Stimulated activated CD8-positive, alpha-beta memory T cell treated with anti-CD3 and anti-CD28 coated beads, Interleukin-15, amount 100 ng/mL, for 1 hour (primary cell): Measurements from ENCODE around the gene DCAF8L2.
"Not testable (repeated sequence)": the region's sequence is repeated elsewhere in the genome, so short reads cannot be mapped to it uniquely, and the experiment has no call there.

Experiments used
- DNase-seq: peaks from one replicate; pipeline ENCODE4 v3.0.0-alpha.2; 2020; ENCODE audit warnings: low read depth

DCAF8L2 gene

DNA sequence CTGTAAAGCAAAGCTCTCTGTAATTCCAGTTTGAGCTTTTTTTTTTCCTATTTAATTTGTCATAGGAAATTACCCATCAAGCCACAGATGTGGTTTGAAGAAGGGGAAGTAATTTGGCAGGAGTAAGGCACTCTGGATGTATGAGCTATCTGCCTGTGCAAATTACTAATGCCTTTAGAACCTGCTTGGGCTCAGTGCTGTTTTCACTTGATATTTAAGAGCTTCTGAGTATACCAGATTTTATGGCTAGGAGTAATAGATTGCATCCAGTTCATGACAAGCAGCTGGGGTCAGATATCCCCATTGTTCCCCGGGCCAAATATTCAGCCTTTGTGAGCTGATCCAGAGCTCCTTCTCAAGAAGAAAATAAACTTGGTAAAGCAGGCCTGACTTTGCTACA is 89.1 kb downstream of the DCAF8L2 start:
- DNase-seq: no peak

DNA sequence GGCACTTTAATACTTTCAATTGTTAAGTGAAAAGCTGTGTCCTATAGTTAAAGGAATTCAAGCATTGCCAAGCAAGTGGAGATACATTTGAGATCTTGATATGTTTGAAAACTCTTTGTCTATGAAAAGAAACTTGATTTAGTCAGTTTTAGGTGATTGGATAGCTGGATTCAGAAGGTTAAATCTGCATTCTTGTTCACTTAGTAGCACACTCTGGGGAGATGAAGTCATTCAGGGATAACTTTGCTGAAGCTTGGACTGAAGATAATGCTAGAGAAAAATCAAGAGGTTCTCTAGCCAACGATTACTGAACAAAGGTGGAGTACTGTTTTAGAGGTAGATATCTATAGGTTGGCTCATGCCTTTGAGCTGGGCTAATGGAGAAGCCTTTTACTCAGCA is 90.6 kb downstream of the DCAF8L2 start:
- DNase-seq: no peak

GRCh38 chrX:27683566-27684208 is 93.5 kb downstream of the DCAF8L2 start:
- DNase-seq: not testable (repeated sequence)

DNA sequence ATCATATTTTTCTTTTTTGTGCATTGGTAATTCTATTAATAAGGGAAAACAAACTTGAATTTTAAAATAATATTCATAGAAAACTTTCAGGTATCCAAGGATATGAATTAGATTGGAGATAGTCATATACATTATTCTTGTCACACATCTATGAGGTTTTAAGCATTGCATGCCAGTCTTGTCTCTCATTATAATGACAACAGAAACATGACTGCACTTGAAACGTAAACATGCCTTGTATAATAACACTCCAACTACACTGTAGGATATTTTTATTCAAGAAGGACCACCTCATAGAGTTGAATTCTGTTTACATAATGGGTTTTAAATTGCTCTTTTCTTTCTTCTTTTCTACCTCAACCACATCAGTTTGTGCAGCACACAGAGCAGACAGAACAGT is 104.5 kb downstream of the DCAF8L2 start:
- DNase-seq: no peak

DNA sequence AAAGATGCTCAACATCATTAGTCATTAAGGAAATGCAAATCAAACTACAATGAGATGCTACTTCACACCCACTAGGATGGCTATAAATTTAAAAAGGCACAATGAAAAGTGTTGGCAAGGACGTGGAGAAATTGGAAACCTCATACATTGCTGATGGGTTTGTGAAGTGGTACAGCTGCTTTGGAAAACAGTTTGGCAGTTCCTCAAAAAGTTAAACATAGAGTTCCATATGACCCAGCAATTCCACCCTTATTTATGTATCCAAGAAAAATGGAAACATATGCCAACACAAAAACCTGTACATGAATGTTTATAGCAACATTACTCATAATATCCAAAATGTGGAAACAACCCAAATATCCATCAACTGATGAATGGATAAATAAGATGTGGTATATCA is 116.4 kb downstream of the DCAF8L2 start:
- no peak for DNase-seq

- no peak for DNase-seq
Measured at GRCh38 chrX:27715610-27716009, 125.5 kb downstream of the DCAF8L2 start.

- no peak for DNase-seq
Measured at GRCh38 chrX:27728291-27728690, 138.1 kb downstream of the DCAF8L2 start.

DNA sequence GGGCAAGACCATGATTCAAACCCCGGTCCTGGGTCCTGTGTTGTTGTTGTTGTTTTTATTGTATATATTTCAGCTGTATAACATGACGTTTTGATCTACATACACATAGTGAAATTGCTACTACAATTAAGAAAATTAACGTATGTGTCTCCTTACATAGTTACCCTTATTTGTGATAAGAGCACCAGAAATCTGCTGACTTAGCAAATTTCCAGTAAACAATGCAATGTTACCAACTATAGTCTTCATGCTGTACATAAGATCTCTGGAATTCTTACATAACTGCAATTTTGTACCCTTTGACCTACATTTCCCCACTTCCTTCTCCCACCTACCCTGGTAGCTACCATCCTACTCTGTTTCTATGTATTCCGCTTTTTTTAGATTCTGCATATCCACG is 141.8 kb downstream of the DCAF8L2 start:
- DNase-seq: no peak

DNA sequence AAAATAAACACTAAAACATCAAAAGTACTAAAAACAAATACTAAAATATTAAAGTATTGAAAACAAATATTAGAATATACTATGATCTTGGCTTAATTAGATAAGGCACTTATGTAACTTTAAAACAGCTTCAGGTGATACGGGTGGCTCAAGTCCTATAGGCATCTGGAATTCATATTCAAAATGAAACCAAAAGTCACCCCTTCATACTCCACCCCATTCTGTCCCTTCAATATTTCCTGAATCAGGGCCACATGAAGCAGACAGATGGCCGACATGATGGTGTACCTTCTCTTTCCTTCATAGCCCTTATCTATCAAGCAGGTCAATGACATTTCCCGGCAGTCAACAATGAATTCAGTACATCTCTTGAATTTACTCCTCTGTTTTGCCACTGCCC is 145.8 kb downstream of the DCAF8L2 start:
- DNase-seq: no peak

- no peak for DNase-seq
Measured at GRCh38 chrX:27740933-27741332, 150.8 kb downstream of the DCAF8L2 start.

DNA sequence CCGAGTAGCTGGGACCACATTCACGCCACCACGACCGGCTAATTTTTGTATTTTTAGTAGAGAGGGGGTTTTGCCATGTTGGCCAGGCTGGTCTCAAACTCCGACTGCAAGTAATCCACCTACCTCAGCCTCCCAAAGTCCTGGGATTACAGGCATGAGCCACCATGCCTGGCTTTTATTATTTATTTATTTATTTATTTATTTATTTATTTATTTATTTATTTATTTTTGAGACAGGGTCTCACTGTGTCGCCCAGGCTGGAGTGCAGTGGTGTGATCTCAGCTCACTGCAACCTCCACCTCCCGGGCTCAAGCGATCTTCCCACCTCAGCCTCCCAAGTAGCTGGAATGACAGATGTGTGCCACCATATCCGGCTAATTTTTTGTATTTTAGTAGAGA is 153.4 kb downstream of the DCAF8L2 start:
- DNase-seq: not testable (repeated sequence)

- no peak for DNase-seq
Measured at GRCh38 chrX:27746516-27746915, 156.4 kb downstream of the DCAF8L2 start.

GRCh38 chrX:27750298-27750697 is 160.2 kb downstream of the DCAF8L2 start:
- DNase-seq: not testable (repeated sequence)

GRCh38 chrX:27751976-27752375 is 161.8 kb downstream of the DCAF8L2 start:
- DNase-seq: no peak

- DNase-seq: no peak
Measured at GRCh38 chrX:27765718-27766117, 175.6 kb downstream of the DCAF8L2 start.

DNA sequence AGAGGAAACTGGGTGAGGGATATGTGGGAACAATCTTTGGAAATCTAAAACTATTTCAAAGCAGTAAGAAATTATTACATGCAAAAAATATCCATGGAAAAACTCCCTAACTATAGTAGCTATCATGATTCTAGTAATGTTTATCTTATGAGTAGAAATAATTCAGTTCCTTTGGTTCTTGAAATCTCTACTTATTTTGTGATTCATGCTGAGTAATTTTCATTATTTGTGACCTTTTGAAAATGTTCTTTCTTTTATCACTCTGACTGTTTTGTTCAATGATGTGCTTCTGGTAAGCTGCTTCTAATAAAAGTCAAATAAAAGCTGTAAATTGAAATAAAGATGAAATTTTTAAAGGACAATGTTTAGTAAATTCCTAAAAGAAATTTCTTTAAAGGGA is 177.2 kb downstream of the DCAF8L2 start:
- no peak for DNase-seq

- DNase-seq: no peak
Measured at GRCh38 chrX:27775984-27776383, 185.8 kb downstream of the DCAF8L2 start.

- DNase-seq: no peak
Measured at GRCh38 chrX:27796640-27797257, 206.6 kb downstream of the DCAF8L2 start.

GRCh38 chrX:27797575-27797974 is 207.4 kb downstream of the DCAF8L2 start:
- no peak for DNase-seq
